HTR-8/SVneo (cell line): Measurements from ENCODE around the gene FGA.
"Not testable (repeated sequence)": the region's sequence is repeated elsewhere in the genome, so short reads cannot be mapped to it uniquely, and the experiment has no call there.

ENCODE experiments used
- DNase-seq: peaks from one replicate; pipeline ENCODE4 v3.0.0; 2011; ENCODE audit warnings: low spot score, mixed read lengths; ENCODE audit not compliant: insufficient read length
- FAIRE-seq: peaks from 2 replicates; lab custom pipeline; 2011; peaks lifted over from hg19 to GRCh38; lab: Jason Lieb, UNC

Gene FGA

DNA sequence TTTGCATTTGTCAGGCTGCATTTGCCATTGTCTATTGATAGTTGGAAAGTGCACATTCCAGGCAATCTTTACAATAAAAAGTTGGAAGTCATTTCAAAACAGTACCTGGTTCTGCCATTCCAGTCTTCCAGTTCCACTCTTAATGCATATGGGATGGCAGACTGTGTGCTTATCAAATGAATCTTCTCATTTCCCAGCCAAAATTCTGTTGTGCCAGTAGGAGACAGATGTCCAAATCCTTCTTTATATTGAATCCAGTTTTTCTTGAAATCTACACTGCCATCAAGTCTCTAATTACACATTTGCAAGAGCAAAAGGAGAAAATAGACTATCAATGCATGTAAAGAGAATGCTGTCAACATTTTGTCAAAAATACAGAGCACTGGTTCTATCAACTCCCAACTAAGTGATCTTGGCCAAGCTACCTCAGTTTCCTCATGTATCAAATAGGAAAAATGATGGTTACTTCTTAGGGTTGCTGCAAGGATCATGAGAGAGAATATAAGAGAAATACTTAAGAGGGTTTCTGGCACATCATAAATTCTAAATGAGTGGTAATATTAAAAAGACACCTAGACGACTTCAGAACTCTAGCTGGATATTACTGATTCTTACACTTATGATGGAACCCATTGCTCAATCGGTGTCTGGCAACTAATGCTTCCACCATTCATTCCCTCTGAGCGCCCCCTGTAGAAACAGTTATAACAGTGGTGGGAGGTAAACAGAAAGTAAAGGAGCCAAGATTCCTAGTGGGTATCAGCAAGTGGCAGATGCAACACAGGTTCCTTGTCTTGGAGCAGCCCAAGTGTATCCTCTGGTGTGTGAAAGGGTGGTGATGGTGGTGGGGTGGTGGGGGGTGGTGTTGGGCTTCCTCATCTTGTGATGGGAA, 18.1 kb upstream of the FGA start:
- DNase-seq: no peak
- no peak for FAIRE-seq

DNA sequence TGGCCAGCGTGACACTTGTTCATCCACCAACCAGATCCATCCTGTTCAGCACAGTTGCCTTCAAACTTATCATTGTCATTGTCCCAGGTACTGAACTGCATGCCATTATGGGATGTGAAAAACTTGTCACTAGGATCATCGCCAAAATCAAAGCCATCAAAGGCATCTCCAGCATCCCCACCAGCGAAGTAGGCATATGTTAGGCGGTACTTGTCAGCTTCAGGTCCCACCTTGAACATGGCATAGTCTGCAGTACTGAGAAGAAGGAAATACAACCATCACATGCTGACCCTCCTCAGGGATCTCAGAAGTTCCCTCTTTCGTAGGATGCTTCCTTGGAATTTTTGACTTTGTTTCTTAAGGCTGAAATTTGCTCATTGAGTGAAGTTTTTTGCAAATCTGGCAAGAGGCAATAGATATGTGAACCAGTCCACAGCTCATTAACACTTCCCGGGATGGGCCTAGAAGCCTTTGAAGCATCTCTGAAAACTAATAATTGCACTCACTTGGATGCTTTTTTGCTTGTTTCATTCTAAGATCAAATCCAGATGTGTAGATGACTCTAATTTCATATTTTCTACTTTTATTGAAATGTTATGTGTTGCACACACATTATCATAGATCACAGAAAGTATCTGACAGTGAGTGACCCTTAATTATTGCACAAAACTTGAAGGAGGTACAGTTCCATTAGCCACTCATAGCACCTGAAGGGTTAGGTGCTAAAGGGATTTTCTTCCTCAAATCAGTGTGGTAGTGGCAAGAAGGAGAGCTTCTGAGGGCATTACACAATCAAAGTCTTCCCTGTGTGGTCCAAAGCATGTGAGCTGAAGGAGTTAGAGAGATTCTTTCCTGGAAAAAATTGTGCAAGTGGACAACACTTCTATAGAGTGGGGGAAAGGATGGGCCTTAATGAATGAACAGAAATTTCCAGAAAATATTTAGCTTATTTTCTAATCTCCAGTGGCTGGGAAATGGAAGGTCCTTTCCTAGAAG, 16.5 kb upstream of the FGA start:
- DNase-seq (no peak), FAIRE-seq (no peak)

- FAIRE-seq (no peak), DNase-seq (no peak)
Observed at GRCh38 chr4:154604696-154605200, 14.2 kb upstream of the FGA start.

DNA sequence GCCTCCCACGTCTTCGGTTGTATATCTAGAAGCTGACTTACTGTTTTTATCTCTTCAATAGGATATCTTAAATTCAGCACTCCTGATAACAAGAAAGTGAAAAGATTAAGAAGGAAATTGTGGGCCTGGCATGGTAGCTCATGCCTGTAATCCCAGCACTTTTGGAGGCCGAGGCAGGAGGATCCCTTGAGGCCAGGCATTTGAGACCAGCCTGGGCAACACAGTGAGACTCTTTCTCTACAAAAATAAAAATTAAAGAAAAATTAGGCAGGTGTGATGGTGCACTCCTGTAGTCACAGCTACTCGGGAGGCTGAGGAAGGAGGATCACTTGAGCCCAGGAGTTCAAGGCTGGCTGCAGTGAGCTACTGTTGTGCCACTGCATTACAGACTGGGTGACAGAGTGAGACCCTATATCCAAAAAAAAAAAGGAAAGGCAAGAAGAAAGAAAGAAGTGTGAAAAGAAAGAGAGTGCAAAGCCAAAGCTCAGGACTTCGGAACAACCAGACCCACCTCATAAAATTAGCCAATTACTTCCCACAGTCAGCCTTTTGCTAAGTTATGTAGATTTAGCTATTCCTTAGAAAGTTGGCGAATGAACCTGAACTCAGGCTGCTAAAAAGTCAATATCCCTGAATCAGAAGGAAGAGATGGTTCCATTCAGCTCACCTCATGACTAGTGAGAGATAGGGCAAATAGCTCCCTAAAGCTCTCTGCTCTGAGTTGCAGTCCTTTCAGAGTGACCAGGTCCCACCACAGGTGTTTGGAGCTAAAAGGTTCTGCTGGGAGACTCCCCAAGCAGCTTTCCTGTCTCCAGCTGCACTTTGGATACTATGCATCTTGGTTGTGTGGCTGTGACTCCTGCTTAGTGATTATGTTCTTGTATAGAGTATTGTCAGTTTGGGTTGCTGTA, 12.7 kb upstream of the FGA start:
- DNase-seq (no peak), FAIRE-seq (no peak)

GRCh38 chr4:154602404-154603020, 12.0 kb upstream of the FGA start:
- FAIRE-seq: no peak
- DNase-seq: no peak

DNA sequence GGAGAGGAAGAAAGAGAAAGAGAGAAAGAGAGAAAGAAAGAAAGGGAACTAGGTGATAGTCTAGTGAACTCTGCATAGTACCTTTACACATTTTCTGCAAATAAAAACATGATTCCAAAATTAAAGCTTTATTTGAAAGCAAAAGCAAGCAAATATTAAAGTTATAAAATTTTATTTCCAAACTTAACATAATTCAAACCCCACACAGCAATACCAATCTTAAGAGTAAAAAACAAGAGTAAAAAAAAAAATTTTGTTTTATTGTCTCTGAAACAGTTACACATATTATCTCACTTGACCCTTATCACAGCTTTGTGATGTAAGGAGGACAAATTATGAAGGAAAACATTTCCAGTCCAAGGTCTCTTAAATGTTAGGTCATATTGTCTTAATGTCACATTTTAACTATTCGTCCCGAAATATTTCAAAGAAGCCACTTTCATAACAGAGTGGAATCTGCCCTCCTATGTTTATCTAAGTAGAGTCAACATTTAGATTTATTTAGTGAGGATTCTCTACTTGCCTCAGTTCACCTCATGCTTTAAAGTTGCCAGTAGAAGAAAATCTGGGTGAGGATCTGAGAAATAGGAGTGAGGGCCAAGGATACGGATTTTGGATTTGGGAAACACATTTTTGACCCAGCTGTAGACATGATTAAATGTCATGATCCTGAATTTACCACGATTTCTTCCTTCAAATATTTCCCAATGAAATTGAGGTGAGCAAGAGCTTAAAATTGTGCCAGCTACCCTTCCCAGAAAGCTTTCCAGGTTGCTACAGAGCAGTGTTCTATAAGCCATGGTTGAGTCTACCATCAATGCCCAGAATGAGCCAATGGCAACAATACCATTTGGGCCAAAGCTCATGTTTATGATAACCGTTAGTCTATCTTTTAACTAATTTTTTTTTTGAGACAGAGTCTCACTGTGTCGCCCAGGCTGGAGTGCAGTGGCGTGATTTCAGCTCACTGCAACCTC, 7.5 kb upstream of the FGA start:
- FAIRE-seq (no peak), DNase-seq (no peak)

DNA sequence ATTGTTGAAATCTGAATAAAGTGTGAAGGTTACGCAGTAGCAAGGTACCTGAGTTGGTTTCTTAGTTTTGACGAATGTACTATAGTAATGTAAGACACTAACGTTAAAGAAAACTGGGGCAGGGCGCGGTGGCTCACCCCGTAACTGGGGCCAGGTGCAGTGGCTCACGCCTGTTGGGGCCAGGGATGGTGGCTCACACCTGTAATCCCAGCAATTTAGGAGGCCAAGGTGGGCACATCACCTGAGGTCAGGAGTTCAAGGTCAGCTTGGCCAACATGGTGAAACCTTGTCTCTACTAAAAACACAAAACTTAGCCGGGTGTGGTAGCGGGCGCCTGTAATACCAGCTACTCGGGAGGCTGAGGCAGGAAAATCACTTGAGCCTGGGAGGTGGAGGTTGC, 6.7 kb upstream of the FGA start:
- DNase-seq, FAIRE-seq: not testable (repeated sequence)

GRCh38 chr4:154595807-154596206, 5.3 kb upstream of the FGA start:
- FAIRE-seq (no peak), DNase-seq (no peak)

- not testable (repeated sequence) for FAIRE-seq, DNase-seq
Observed at GRCh38 chr4:154594343-154594742, 3.8 kb upstream of the FGA start.

DNA sequence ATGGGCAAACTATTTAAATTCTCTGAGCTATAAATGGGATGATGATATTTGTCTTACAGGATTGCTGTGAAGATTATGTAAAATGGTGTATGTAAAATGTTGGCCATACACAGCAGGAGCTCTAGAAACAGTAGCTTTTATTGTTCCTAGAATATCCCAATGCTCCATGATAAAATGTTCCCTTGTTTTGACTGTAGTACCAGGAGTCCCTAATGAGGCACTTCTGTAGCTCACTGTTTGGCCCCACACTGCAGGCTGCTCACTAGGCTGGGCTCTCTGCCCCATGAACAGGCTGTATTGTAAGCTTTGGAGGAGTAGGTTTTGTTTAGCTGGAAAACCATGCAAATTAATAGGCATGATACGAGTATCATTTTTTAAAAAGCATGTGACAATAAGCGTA, 3.3 kb upstream of the FGA start:
- FAIRE-seq (no peak), DNase-seq (no peak)

DNA sequence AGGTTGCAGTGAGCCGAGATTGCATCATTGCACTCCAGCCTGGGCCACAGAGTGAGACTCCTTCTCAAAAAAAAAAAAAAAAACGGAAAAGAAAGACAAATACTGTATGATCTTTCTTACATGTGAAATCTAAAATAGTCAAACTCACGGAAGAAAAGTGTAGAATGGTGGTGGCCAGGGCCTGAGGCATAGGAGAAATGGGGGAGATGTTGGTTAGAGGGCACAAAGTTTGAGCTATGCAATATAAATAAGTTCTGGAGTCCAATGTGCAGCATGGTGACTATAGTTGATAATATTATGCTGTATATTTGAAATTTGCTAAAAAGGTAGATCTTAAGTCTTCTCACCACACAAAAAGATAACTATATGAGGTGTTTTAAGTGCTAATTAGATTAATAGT, 1.3 kb upstream of the FGA start:
- no peak for FAIRE-seq
- DNase-seq: no peak

GRCh38 chr4:154589296-154590197, 995 bp downstream of the FGA start:
- FAIRE-seq: no peak
- DNase-seq: no peak

DNA sequence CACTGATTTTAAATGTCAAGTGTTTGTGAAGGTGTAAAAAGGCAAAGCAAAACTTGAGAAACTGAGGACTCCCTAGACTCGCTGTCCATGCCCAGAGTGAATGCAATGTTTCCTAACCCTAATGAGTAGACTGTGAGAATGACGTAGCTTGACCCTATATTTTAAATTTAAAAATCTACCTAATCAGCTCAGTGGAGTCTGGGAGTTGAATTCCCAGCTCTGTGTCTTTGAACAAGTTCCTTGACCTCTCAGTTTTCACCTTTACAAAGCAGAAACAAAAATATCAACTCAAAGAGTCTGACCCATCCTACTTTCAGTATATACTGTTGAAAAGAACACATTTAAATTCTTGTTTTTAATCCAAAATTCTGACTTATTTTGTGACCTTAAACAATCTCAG, 2.3 kb downstream of the FGA start:
- DNase-seq: no peak
- FAIRE-seq: no peak

GRCh38 chr4:154586296-154587033, 4.1 kb downstream of the FGA start:
- DNase-seq: no peak
- no peak for FAIRE-seq

- no peak for FAIRE-seq
Observed at GRCh38 chr4:154585369-154586018, 5.0 kb downstream of the FGA start.

DNA sequence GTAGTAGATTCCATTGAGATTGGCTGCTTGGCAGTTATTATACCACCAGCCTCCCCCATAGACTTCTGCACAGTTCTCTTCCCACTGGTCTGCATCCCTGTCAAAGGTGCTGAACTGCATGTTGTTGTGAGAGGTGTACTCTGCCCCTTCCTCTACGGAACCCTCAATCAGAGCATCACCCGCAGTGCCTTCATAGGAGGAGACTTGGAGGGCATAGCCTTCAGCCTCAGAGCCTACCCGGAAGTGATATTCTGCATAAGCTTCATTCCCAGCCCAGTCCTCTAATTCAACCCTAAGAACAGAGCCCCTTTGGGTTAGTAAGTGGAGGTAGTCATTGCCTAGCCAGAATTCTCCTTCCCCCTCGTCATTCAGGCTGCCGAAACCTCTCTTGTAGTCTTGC, 6.3 kb downstream of the FGA start:
- DNase-seq: no peak
- FAIRE-seq: no peak

More at GRCh38 chr4:154585369-154586018, 5.0 kb downstream of the FGA start:
- DNase-seq: no peak
